ENCODE measurements around the gene C9. TPM values are rescaled to one million over a fixed set of nuclear protein-coding genes. Genes with fewer than 3 reads are reported as not detected.

The C9 gene
- total and polyA plus RNA-seq, 2 of the 4 experiments (the other 2 are of a cell fraction) = not detected

DNA sequence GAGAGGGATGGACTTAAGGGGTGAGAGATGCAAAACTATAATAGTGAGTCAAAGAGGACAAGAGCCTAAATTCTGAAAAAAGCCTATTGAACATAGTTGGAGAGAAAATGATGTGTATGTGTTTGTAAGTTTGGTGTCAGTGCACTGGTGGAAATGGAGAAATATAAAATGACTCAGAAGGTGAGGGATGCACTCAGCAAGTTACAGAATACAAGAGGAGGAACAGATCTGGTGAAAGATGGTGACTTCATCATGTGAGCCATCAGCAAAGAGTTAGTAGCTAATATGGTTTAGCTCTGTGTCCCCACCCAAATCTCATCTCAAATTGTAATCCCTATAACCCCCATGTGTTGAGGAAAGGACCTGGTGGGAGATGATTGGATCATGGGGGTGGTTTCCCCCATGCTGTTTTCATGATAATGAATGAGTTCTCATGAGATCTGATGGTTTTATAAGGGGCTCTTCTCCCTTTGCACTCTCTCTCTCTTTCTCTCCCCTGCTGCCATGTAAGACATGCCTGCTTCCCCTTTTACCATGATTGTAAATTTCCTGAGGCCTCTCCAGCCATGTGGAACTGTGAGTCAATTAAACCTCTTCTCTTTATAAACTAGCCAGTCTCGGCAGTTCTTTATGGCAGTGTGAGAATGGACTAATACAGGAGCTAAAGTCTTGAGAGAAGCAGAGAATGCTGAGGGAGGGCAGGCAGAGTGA is 114.6 kb downstream of the C9 start:
- Histone ChIP-seq H3K9ac (ENCODE audit: low read depth, low read length) (no peak overlapping the region), H3K23ac (ENCODE audit: low read depth, low read length) (no peak overlapping the region), H3K56ac (ENCODE audit: extremely low read depth, insufficient read depth, low read length) (no peak overlapping the region), H3K27ac (ENCODE audit: insufficient read depth, low read length) (no peak overlapping the region), H2BK15ac (ENCODE audit: low read depth, low read length) (no peak overlapping the region), H2AFZ (replicated peaks; ENCODE audit: low read length, poor library complexity) (no peak overlapping the region), H2AK5ac (ENCODE audit: low read depth, low read length) (no peak overlapping the region), H3K18ac (ENCODE audit: low read depth, low read length) (no peak overlapping the region), H3K4me2 (ENCODE audit: low read depth, low read length) (no peak overlapping the region), H2BK120ac (ENCODE audit: low read depth, low read length) (no peak overlapping the region), H2BK20ac (ENCODE audit: low read depth, low read length) (no peak overlapping the region), H2BK5ac (ENCODE audit: low read depth, low read length, poor library complexity, severe bottlenecking) (no peak overlapping the region), H3K36me3 (ENCODE audit: control insufficient read depth, insufficient read depth, low read length) (no peaks in the 10 kb centered on the region), H3K14ac (replicated peaks; ENCODE audit: low read depth, low read length) (no peak overlapping the region), H3K4me1 (ENCODE audit: control insufficient read depth, insufficient read depth, low read length) (no peaks in the 10 kb centered on the region), H3K9me1 (ENCODE audit: insufficient read depth, low read length) (no peaks in the 10 kb centered on the region), H3K27me3 (ENCODE audit: control insufficient read depth, insufficient read depth, low read length) (no peaks in the 10 kb centered on the region; the same call in none of the 2 replicates), H4K5ac (ENCODE audit: low read depth, low read length) (no peak overlapping the region), H2AK9ac (replicated peaks; ENCODE audit: low read depth, low read length, poor library complexity) (no peak overlapping the region), H3K4ac (ENCODE audit: low read depth, low read length) (no peak overlapping the region), H3K9me3 (ENCODE audit: control insufficient read depth, insufficient read depth, low read length) (no peaks in the 10 kb centered on the region), H4K20me1 (ENCODE audit: insufficient read depth, low read length) (no peaks in the 10 kb centered on the region), H3K79me1 (ENCODE audit: low read depth in 1 of 2, low read length in 2 of 2) (no peaks in the 10 kb centered on the region), H4K8ac (ENCODE audit: low read depth in 2 of 2, low read length in 2 of 2) (no peak overlapping the region), H4K91ac (ENCODE audit: insufficient read depth, low read depth, low read length) (no peak overlapping the region), H3K4me3 (ENCODE audit: insufficient read depth, low read depth, low read length) (no peak overlapping the region)
- no CpG with 5 or more reads among the region's 1 CpG for WGBS, 2 experiments (ENCODE audit: extremely low coverage in 2 of 2, insufficient read length in 1 of 2)
- DNase-seq (no peak), ATAC-seq (ENCODE audit: low read depth) (no peak)
- dilution Hi-C loops (cut with HindIII; ENCODE audit: low sequenced_read_pairs, unreplicated experiment) (no loop called here), in situ Hi-C loops (cut with MboI; ENCODE audit: low sequenced_read_pairs) (no loop called here), intact Hi-C loops (cut with micrococcal nuclease) (no loop called here)
- BruUV-seq (replicated peaks) = no TSS peak
- TF ChIP-seq BHLHE40 (IDR thresholded peaks at IDR 0.05; ENCODE audit: low read depth, low read length) (no peak), RAD21 (IDR thresholded peaks at IDR 0.05; ENCODE audit: low read length) (no peak), CEBPB (IDR thresholded peaks at IDR 0.05; ENCODE audit: low read depth, low read length) (no peak), POLR2A (IDR thresholded peaks at IDR 0.05; ENCODE audit: low read depth, low read length) (no peak), CHD1 (IDR thresholded peaks at IDR 0.05; ENCODE audit: low read depth, low read length) (no peak), SMC3 (IDR thresholded peaks at IDR 0.05; ENCODE audit: low read depth, low read length) (no peak), MAZ (IDR thresholded peaks at IDR 0.05; ENCODE audit: borderline replicate concordance, low read depth, low read length) (no peak), NFE2L2 (IDR thresholded peaks at IDR 0.05; ENCODE audit: low read depth, low read length) (no peak)
- POLR2A ChIA-PET (ENCODE audit: unreplicated experiment) = no interaction called here
- CTCF ChIA-PET = no interaction called here
